Muscle of leg (tissue), 11 donors: Measurements from ENCODE around the gene GUCY2C. TPM values are rescaled to one million over a fixed set of nuclear protein-coding genes. Genes with fewer than 3 reads are reported as not detected.

Source experiments
- DNase-seq: peaks from one replicate; pipeline ENCODE4 v3.0.0; 2013
- H3K27ac ChIP-seq: one replicate; pipeline ENCODE4 v1.5.1; 2013; ENCODE audit warnings: mild to moderate bottlenecking, low read length, control low read depth
- H3K27me3 ChIP-seq: one replicate; pipeline ENCODE4 v1.6.1; 2013; ENCODE audit warnings: low read length; ENCODE audit not compliant: control insufficient read depth, insufficient read depth
- H3K36me3 ChIP-seq: one replicate; pipeline ENCODE4 v1.6.1; 2013; ENCODE audit warnings: low read length; ENCODE audit not compliant: control insufficient read depth, insufficient read depth
- H3K4me1 ChIP-seq: one replicate; pipeline ENCODE4 v1.6.1; 2013; ENCODE audit warnings: low read length; ENCODE audit not compliant: control insufficient read depth, insufficient read depth
- H3K4me3 ChIP-seq: one replicate; pipeline ENCODE4 v1.5.1; 2013; ENCODE audit warnings: low read length, control low read depth
- H3K9me3 ChIP-seq: replicated peaks from 2 replicates; pipeline ENCODE4 v1.6.1; 2013; ENCODE audit warnings: low read depth, low read length; ENCODE audit not compliant: control insufficient read depth
- WGBS: methylation state at CpG from one replicate; pipeline ENCODE4 v1.1.5; 2013; ENCODE audit warnings: missing lambda C conversion rate; ENCODE audit not compliant: insufficient coverage; 5-methylcytosine and 5-hydroxymethylcytosine counted together
- polyA plus RNA-seq, 8 donors: library from polyadenylated mRNA; unstranded; fragments of 120-200 nt; gene quantifications; one replicate each; pipeline versions ENCODE4 v1.2.1 to v1.2.3, GENCODE V29; 2013; ENCODE audit warnings: inconsistent platforms in 1 of 8, low replicate concordance in 1 of 8; ENCODE audit not compliant: insufficient read length in 8 of 8, insufficient read depth in 1 of 8
- total RNA-seq: library from RNA; stranded (reverse); fragments of 120-200 nt; gene quantifications from one replicate; pipeline ENCODE4 v1.2.4, GENCODE V29; 2013

Gene GUCY2C
- total and polyA plus RNA-seq, 9 donors, result 0.11 to 6.7 (median 0.22) TPM; not detected in 1

DNA sequence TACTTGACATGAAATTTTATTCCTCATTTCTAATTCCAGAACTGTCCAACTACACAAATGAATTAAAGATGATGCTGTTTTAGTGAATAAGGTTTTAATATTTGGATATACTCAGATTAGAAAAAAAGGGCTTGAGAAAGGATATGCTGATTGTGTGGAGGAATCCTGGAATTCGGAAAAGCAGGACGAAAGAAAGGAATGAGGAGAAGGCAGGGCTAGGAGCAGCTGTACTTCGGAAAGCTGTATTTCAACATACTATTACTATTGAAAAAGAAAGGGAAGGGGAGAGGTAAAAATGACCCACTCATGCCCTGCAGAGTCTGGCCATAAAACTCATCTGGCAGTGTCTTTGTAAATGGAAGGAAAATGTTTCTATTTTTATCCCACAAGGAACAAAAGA, 65.6 kb downstream of the GUCY2C start:
- Histone ChIP-seq H3K4me3 (no peak overlapping the region), H3K4me1 (no peaks in the 10 kb centered on the region)
- no CpG with 5 or more reads among the region's 3 CpGs for WGBS

DNA sequence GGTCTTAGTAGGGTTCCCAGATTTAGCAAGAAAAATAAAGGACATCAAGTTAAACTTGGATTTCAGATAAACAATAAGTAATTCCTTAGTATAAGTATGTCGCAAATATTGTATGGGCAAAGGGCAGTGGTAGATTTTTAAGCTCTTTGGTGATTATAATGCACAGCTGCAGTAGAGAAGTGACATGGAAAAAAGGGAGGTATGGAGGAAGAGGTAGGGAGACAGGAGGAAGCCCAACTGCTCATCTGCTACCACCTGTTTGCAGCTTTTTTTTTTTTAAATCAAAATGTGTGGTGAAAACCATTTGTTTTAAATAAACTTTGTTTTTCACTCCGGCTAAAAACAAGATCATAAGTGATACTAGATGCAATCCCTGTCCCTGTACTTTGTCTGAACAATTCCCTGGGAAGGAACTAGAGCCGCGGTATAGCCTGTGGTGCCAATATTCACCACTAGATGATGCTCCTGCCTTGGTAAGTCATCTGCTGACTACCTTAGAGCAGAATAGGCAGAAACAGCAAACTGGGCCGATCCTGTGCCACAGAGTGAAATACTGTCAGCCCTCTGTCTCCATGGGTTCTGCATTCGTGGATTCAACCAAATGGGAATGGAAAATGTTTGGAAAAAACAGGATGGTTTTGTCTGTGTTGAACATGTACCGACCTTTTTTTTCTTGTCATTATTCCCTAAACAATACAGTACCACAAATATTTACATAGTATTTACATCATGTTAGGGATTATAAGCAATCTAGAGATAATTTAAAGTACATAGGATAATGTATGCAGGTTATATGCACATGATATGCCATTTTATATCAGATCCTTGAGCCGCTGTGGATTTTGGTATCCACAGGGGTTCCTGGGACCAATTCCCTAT, 66.3 kb downstream of the GUCY2C start:
- Histone ChIP-seq H3K36me3 (no peaks in the 10 kb centered on the region), H3K27me3 (no peaks in the 10 kb centered on the region), H3K4me3 (no peak overlapping the region), H3K27ac (no peak overlapping the region), H3K4me1 (no peaks in the 10 kb centered on the region), H3K9me3 (no peaks in the 10 kb centered on the region)
- DNase-seq, result peak; percentile 84
- 0% methylated on average over 2 of the region's 8 CpGs for WGBS

More for the DNA sequence above, 65.6 kb downstream of the GUCY2C start:
- no peak overlapping the region for H3K27ac ChIP-seq
- H3K27me3 ChIP-seq, result no peaks in the 10 kb centered on the region
- no peaks in the 10 kb centered on the region for H3K9me3 ChIP-seq
- DNase-seq, result no peak
- no peaks in the 10 kb centered on the region for H3K36me3 ChIP-seq

DNA sequence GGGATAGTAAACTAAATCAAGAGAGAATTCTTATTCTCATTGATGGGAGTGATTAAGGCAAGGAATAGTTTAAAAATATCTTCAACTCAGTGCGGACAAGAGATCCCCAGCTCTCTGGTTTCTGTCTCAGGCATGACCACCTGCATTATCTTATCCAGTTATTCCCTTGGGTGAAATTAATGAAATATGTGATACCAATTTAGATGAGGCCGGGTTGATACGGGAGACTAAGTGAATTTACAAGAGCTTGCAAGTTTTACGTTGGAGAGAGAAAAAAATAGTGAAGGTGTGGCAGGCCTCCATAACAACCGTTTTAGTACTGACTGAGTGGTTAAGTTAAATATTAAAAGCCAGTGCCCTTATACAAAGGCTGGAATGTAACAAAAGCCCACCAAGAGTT, 67.6 kb downstream of the GUCY2C start:
- whole genome bisulfite sequencing, result 12% methylated on average over 3 of the region's 5 CpGs

GRCh38 chr12:14621826-14622225, 74.6 kb downstream of the GUCY2C start:
- no peak for DNase-seq
- Histone ChIP-seq H3K36me3 (no peaks in the 10 kb centered on the region), H3K9me3 (no peaks in the 10 kb centered on the region), H3K27me3 (no peaks in the 10 kb centered on the region), H3K27ac (no peak overlapping the region), H3K4me3 (no peak overlapping the region), H3K4me1 (no peaks in the 10 kb centered on the region)
- no CpG with 5 or more reads among the region's 3 CpGs for WGBS

More for the DNA sequence above, 67.6 kb downstream of the GUCY2C start:
- H3K36me3 ChIP-seq, result no peaks in the 10 kb centered on the region
- no peak for DNase-seq
- no peaks in the 10 kb centered on the region for H3K27me3 ChIP-seq
- no peak overlapping the region for H3K27ac ChIP-seq
- H3K4me1 ChIP-seq, result no peaks in the 10 kb centered on the region
- H3K4me3 ChIP-seq, result no peak overlapping the region
- no peaks in the 10 kb centered on the region for H3K9me3 ChIP-seq

- Histone ChIP-seq H3K4me1 (no peaks in the 10 kb centered on the region), H3K27me3 (no peaks in the 10 kb centered on the region), H3K27ac (no peak overlapping the region), H3K4me3 (no peak overlapping the region), H3K36me3 (no peaks in the 10 kb centered on the region), H3K9me3 (no peaks in the 10 kb centered on the region)
- no peak for DNase-seq
- WGBS, result 96% methylated on average over 4 of the region's 6 CpGs
Measured at GRCh38 chr12:14619741-14620501, 76.5 kb downstream of the GUCY2C start.

DNA sequence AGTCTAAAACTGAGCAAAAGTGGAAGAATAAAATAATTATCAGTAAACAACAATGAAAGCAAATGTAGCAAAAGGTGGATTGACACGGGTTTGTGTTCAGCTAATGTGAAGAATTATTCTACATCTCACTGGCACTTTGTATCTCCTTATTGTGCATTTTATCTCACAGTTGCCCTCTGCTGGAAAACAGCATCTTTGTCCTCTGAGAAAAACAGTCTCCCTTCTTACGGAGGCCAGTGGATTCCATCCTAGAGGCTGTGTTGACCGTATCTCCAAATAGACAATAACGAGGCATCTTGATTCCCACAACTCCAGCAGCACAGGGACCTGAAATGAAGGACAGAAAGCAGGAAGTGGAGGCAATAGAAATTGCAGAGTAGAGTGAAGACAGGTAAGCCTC, 77.4 kb downstream of the GUCY2C start:
- no peaks in the 10 kb centered on the region for H3K27me3 ChIP-seq
- H3K27ac ChIP-seq, result no peak overlapping the region
- no peak overlapping the region for H3K4me3 ChIP-seq
- peak; percentile 46 for DNase-seq
- H3K36me3 ChIP-seq, result no peaks in the 10 kb centered on the region
- no CpG with 5 or more reads among the region's 4 CpGs for WGBS
- no peaks in the 10 kb centered on the region for H3K9me3 ChIP-seq
- H3K4me1 ChIP-seq, result no peaks in the 10 kb centered on the region

DNA sequence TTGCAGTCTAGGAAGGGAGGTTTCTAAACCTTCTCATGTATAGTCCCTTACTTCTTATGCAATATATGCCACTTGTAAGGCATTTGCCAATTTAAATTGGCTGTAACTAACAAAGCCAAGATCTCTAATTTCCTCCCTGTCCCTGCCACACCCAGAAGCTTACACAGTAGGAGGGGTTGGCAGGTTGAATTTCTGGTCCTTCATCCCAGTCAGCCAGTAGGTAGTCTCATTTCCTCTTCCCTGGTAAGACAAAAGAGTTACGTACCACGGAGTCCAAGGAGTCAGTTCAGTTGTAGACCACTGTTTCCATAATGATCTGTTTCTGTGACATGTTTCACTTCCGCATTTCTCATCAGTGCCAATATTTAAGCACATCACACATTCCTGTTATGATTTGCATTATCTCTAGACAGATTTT, 81.7 kb downstream of the GUCY2C start:
- no peaks in the 10 kb centered on the region for H3K27me3 ChIP-seq
- no peak overlapping the region for H3K4me3 ChIP-seq
- DNase-seq, result peak; percentile 54

GRCh38 chr12:14613718-14614117, 82.7 kb downstream of the GUCY2C start:
- Histone ChIP-seq H3K36me3 (no peaks in the 10 kb centered on the region), H3K4me1 (peaks cover 4% of the 10 kb centered on the region), H3K4me3 (no peak overlapping the region), H3K9me3 (no peaks in the 10 kb centered on the region), H3K27me3 (no peaks in the 10 kb centered on the region), H3K27ac (peak overlapping the region; percentile 23)
- no CpG with 5 or more reads among the region's 1 CpG for WGBS
- DNase-seq, result peak; percentile 13

More for the DNA sequence above, 81.7 kb downstream of the GUCY2C start:
- no peaks in the 10 kb centered on the region for H3K9me3 ChIP-seq
- H3K36me3 ChIP-seq, result no peaks in the 10 kb centered on the region
- peaks cover 4% of the 10 kb centered on the region for H3K4me1 ChIP-seq
- WGBS, result no CpG with 5 or more reads among the region's 3 CpGs
- no peak overlapping the region for H3K27ac ChIP-seq

- WGBS, result no CpG with 5 or more reads among the region's 3 CpGs
- H3K4me1 ChIP-seq, result peaks cover 4% of the 10 kb centered on the region
- peak; percentile 78 for DNase-seq
- H3K27me3 ChIP-seq, result no peaks in the 10 kb centered on the region
- no peaks in the 10 kb centered on the region for H3K9me3 ChIP-seq
- no peak overlapping the region for H3K27ac ChIP-seq
- no peak overlapping the region for H3K4me3 ChIP-seq
- no peaks in the 10 kb centered on the region for H3K36me3 ChIP-seq
Measured at GRCh38 chr12:14612898-14613445, 83.4 kb downstream of the GUCY2C start.

GRCh38 chr12:14612250-14612649, 84.1 kb downstream of the GUCY2C start:
- Histone ChIP-seq H3K36me3 (no peaks in the 10 kb centered on the region), H3K27ac (no peak overlapping the region), H3K9me3 (no peaks in the 10 kb centered on the region), H3K4me3 (no peak overlapping the region), H3K27me3 (no peaks in the 10 kb centered on the region), H3K4me1 (peaks cover 4% of the 10 kb centered on the region)
- no CpG with 5 or more reads among the region's 3 CpGs for WGBS
- no peak for DNase-seq
